ENCODE results near the gene HOXC12.

The HOXC12 gene

DNA sequence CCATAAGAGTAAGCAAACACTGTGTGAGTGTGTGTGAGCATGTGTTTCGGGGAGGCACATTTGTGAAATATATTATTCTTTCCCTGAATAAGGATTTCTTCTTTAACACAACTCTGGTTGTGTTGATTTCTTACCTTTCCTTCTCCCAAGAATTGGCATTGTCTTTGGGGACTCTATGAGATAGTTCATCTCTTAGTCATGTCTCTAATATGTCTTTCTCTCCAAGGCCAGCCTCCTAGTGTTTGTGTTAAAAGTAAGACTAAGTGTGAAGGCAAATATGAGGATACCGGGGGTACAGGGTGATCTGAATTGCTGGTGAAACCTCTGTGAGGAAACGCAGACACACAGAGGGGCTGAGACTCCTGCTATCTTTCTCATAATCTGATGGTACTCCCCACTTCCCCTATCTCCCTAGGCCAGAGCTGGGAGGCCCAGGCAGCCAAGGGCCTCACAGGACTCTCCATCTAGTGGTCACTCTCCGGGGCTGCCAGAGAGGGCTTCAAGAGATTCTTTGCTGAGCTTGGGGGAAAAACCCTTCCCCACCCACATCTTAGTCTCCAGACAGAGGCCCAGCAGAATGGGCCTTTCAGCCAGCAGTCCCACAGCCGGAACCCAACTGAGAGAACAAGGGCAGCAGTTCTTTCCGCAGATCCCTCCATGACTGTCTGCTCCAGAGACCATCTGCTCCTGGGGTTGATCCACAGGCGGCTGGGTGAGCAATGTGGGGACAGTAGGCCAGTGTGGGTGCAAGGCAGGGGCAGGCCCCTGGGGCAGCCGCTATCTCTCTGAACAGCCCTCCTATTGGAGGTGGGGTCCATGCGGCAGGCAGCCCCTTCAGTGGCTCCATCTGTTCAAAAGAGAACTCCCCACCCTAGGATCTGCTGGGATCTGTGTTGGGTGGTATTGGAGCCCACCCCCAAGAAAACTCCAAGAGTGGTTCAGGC, 5.8 kb upstream of the HOXC12 start:
- Histone ChIP-seq H3K4me3 (no peak overlapping the region), H3K9me3 (no peaks in the 10 kb centered on the region), H3K4me1 (peaks cover 8% of the 10 kb centered on the region), H3K36me3 (replicated peaks) (no peaks in the 10 kb centered on the region; the same call in 1 of the 2 replicates), H3K27me3 (ENCODE audit: low read depth) (no peaks in the 10 kb centered on the region)
- DNase-seq (ENCODE audit: low spot score in 2 of 2) = no peak
- in situ Hi-C loops (cut with MboI; ENCODE audit: low sequenced_read_pairs) = no loop called here

DNA sequence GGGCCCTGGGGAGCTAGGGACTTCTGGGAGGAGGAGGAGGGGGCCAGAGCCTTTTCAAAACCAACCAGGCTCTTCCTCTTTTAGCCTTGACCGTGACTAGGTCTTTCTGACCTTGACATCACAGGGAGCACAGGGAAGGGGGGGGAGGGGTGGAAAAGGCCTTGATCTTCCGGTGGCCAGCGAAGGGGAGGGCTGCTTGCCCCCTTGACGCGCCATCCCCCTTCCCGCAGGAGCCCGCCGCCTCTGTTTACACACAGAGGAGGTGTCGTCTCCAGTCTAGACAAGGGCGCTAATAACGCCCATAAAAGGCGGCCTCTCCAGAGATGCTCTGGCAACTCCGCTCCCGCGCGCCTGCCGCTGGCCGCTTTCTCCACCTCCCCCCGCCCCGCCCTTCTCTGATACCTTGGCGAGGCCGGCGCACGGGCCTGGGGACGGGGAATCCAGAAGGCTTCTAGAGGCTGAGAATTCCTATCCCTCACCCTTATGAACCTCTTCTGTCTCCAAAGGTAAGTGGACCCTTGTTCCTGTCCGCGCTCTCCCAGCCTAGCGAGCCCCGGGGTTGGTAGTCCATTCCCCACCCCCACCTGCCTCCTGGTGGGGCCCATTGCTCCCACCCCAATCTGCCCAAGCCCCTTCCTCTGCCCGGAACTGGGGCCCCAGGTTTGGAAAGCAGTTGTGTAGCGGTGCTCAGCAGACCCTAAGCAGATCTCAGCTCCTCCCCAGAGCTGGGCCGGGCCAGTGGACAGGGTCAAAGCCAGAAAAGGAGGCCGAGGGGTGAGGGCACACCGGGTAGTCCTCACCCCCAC, 4.9 kb upstream of the HOXC12 start:
- Histone ChIP-seq H3K4me1 (peaks cover 8% of the 10 kb centered on the region), H3K27me3 (ENCODE audit: low read depth) (no peaks in the 10 kb centered on the region), H3K36me3 (replicated peaks) (no peaks in the 10 kb centered on the region; the same call in 1 of the 2 replicates), H3K4me3 (no peak overlapping the region), H3K9me3 (no peaks in the 10 kb centered on the region)
- no peak for DNase-seq (ENCODE audit: low spot score in 2 of 2)
- in situ Hi-C loops (cut with MboI; ENCODE audit: low sequenced_read_pairs) = no loop called here

DNA sequence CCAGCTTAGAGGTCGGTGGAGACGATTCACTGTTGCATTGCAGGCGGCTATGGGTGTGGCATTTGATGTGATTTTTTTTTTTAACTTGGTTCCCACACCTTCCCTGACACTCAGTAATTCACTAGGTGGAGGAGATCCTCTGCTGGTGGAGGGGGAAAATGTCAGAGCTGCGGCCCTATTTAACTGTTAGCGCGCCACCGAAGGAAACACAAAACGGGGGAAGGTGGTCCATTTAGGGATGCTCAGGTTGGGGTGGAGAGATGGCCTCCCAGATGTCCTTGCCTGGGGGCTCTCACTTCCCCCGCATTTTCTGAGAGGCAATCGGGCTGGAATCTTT, 4.3 kb upstream of the HOXC12 start:
- Histone ChIP-seq H3K9me3 (no peaks in the 10 kb centered on the region), H3K4me3 (no peak overlapping the region), H3K4me1 (peaks cover 8% of the 10 kb centered on the region), H3K27me3 (ENCODE audit: low read depth) (peaks cover under 1% of the 10 kb centered on the region; the same call in 1 of the 2 replicates), H3K36me3 (replicated peaks) (no peaks in the 10 kb centered on the region; the same call in 1 of the 2 replicates)
- DNase-seq (ENCODE audit: low spot score in 2 of 2) = no peak
- in situ Hi-C loops (cut with MboI; ENCODE audit: low sequenced_read_pairs) = no loop called here

DNA sequence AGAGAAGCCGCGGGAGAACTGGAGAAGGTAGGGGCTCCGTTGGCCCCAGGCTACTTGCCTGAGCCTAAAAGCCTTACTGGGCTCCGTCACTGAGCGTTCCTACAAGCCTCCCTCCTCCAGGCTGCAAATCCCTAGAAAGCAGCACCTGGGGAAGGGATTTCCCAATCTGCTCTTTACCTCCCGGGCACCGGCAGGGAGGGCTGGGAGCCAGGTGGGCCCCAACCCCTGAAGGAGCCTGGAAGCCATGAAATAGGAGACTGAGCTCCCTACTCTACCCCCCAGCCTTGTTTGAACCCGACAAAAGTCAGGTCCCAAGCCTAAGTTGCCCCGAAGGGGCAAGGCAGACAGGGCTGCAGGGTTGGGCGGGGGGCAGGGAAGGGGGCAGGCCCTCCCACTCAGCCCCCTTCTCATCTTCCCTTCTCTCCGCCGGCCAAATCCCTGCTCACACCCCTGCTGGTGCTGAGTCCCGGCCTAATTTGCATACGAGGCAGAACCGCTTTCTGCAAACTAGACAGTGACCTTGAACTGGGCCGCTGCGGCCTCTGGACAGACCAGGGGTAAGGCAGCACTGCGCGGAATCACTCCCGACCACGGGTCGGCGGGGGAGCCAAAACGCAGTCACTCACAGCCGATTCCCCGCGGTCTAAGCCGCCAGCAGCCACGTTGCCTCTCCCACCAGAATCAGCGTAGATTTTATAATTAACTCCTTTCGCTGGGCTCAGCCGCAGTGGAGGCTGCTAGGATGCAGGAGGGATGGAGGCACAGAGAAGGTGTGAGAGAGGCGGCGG, 3.7 kb upstream of the HOXC12 start:
- peaks cover 8% of the 10 kb centered on the region for H3K4me1 ChIP-seq
- H3K27me3 ChIP-seq (ENCODE audit: low read depth) = peaks cover 6% of the 10 kb centered on the region
- in situ Hi-C loops (cut with MboI; ENCODE audit: low sequenced_read_pairs) = no loop called here
- no peaks in the 10 kb centered on the region; the same call in 1 of the 2 replicates for H3K36me3 ChIP-seq (replicated peaks)
- H3K9me3 ChIP-seq = no peaks in the 10 kb centered on the region
- DNase-seq (ENCODE audit: low spot score in 2 of 2) = no peak
- no peak overlapping the region for H3K4me3 ChIP-seq

DNA sequence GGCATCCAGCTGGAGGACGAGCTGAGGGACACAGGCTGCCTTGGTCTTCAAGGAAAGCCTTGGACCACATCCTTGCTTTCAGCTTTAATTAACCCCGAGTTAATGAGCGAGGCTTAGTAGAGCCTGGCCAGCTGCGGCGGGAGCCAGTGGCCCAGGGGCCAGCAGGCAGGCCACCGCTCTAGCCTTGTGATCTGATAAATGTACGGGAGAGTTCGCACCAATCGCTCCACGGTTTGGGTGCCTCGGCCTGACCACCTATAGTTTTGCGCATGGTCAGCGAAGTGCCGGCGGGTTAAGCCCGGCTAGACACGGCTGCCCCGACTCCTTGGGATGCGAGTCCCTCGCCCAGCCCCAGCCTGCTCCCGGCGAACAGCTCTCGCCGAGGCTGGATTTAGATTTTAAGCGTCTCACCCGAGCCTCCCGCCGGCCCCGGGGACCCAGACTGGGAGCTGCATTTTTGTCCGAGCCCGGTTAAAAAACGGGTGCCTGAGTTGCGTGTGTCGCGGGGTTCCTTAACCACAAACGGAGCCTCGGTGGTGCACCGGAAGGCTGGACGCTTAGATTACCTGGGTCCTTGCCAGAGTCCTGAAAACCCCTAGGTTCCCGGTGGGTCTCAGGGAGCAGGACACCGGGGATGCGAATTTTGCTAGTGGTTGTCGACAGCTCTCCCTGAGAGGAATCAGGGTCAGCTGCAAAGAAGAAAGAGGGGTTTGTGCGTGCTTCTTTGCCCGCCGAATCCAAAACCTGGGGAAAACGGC, 2.9 kb upstream of the HOXC12 start:
- in situ Hi-C loops (cut with MboI; ENCODE audit: low sequenced_read_pairs) = no loop called here
- Histone ChIP-seq H3K36me3 (replicated peaks) (no peaks in the 10 kb centered on the region), H3K27me3 (ENCODE audit: low read depth) (peaks cover 12% of the 10 kb centered on the region), H3K4me1 (peaks cover 8% of the 10 kb centered on the region), H3K9me3 (no peaks in the 10 kb centered on the region), H3K4me3 (no peak overlapping the region)
- DNase-seq (ENCODE audit: low spot score in 2 of 2) = no peak

DNA sequence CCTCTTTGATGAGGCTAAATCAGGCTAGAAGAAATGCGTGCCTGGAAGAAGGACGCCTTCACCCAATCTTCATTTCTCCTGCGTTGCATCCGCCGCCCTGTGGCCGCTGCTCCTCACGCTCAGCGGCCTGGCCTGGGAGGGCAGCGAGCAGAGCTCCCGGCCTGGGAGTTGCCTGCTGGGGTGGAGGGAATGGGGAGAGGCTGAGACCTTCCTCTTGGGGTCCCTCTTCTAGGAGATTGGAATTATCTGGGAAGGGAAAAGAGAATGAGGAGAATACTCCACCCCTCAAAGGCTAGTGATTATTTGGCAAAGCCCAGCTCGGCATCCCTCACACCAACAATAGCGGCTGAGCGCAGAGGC, 2.4 kb upstream of the HOXC12 start:
- in situ Hi-C loops (cut with MboI; ENCODE audit: low sequenced_read_pairs) = no loop called here

DNA sequence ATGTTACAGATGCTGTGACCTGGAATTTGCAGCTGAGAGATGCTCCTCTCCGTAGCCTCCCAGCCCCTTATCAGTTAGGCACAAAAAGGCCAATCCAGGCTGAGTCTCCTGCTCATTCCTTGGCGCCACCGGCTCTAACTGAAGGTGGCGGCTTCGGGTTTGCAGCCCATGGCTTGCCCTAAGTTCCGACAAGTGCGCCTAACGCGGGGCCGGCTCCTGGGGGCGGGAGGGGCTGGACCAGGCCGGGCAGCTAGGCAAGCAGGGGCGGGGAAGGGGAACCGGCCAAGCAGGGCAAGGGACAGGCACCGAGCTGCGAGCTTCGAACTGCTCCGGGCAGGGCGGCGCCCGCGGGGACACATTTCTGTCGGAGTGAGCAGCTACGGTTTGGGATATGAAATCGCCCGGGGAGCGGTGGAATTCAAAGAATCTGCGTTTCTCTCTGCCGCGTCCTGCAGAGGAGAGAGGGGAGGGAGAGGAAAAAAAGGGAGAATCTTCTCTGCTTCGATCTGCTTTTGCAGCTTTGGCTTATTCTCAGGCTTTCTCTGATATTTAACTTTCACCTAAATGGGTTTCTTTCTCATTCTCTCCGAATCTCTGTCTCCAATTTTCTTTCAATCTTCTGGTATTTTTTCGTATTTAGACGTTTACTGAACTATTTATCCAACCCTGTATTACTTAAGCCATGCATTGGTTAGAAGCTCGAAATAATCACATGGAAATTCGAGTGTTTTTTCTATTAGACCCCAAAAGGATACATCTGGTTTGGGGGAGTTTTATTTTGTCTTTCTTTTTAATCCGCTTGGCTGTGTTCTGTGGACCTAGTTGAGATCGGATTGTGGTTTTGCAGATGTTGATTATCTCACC, 1.6 kb upstream of the HOXC12 start:
- H3K27me3 ChIP-seq (ENCODE audit: low read depth) = peaks cover 17% of the 10 kb centered on the region
- DNase-seq (ENCODE audit: low spot score in 2 of 2) = peak; percentile 21 to 76
- H3K4me1 ChIP-seq = peaks cover 8% of the 10 kb centered on the region
- H3K9me3 ChIP-seq = no peaks in the 10 kb centered on the region
- H3K36me3 ChIP-seq (replicated peaks) = no peaks in the 10 kb centered on the region
- H3K4me3 ChIP-seq = no peak overlapping the region
- in situ Hi-C loops (cut with MboI; ENCODE audit: low sequenced_read_pairs) = no loop called here

More for the DNA sequence above, 2.4 kb upstream of the HOXC12 start:
- no peak overlapping the region for H3K4me3 ChIP-seq
- H3K36me3 ChIP-seq (replicated peaks) = no peaks in the 10 kb centered on the region
- H3K9me3 ChIP-seq = no peaks in the 10 kb centered on the region
- DNase-seq (ENCODE audit: low spot score in 2 of 2) = no peak
- H3K27me3 ChIP-seq (ENCODE audit: low read depth) = peaks cover 17% of the 10 kb centered on the region
- H3K4me1 ChIP-seq = peaks cover 8% of the 10 kb centered on the region

DNA sequence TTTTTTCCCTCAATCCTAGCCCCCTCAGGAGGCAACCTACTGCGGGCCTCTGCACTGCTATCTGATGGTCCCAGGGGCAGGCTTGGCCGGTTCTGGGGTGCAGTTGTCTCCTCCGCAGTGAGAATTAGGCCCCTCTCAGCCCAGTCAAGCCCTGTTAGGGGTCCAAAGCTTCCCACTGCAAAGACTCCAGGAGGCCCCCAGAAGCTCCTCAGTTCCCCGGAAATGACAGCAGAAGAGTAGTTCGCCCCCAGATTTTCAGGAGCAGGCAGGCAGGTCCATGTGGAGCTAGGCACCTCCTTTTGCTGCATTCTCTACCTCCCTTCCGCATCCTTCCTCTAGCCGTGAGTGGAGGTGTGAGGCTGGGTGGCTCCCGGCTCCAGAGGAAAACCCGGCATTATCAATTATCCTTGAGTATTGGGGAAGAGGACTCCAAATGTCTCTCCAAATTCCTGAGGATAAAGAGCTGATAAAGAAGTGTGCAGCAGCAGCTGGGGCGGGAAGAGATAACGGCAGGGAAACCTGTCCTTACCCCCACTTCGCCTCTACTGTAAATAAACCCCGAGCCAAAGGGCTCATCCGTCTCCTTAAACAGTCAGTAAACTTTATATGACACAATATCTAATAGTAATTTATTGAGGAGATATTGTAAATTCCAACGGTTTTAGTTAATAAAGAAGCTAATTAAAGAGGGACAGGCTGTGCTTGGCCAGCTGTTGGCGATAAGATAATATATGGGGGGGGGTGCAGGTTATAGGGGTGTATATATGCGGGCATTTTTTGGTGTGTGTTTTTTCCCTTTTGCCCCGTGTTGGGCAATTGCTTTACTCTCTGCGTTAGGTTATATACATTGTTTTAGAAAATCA, 641 bp upstream of the HOXC12 start:
- H3K9me3 ChIP-seq = no peaks in the 10 kb centered on the region
- in situ Hi-C loops (cut with MboI; ENCODE audit: low sequenced_read_pairs) = no loop called here
- DNase-seq (ENCODE audit: low spot score in 2 of 2) = no peak
- H3K27me3 ChIP-seq (ENCODE audit: low read depth) = peaks cover 19% of the 10 kb centered on the region
- no peaks in the 10 kb centered on the region for H3K36me3 ChIP-seq (replicated peaks)
- no peak overlapping the region for H3K4me3 ChIP-seq
- H3K4me1 ChIP-seq = peaks cover 8% of the 10 kb centered on the region

DNA sequence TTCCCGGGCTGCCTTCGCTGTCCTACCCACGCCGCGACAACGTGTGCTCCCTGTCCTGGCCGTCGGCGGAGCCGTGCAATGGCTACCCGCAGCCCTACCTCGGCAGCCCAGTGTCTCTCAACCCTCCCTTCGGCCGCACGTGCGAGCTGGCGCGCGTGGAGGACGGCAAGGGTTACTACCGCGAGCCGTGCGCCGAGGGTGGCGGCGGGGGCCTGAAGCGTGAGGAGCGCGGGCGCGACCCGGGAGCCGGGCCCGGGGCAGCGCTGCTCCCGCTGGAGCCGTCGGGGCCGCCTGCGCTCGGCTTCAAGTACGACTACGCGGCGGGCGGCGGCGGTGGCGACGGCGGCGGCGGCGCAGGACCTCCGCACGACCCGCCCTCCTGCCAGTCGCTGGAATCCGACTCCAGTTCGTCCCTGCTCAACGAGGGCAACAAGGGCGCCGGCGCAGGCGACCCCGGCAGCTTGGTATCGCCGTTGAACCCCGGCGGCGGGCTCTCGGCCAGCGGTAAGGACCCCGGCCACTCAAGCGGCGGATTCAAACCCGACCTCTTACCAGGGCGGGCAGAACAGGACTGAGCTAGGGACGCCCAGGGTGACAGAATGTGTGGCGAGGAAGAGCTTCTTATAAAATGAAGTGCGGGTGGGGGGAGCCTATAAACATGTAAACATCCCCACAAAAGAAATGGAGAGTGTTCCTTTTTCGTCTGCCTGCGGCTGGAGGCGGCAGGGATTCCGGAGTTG, 503 bp downstream of the HOXC12 start:
- no peak for DNase-seq (ENCODE audit: low spot score in 2 of 2)
- Histone ChIP-seq H3K9me3 (no peaks in the 10 kb centered on the region), H3K4me3 (no peak overlapping the region), H3K36me3 (replicated peaks) (no peaks in the 10 kb centered on the region), H3K4me1 (peaks cover 8% of the 10 kb centered on the region), H3K27me3 (ENCODE audit: low read depth) (peaks cover 19% of the 10 kb centered on the region)
- in situ Hi-C loops (cut with MboI; ENCODE audit: low sequenced_read_pairs) = no loop called here

DNA sequence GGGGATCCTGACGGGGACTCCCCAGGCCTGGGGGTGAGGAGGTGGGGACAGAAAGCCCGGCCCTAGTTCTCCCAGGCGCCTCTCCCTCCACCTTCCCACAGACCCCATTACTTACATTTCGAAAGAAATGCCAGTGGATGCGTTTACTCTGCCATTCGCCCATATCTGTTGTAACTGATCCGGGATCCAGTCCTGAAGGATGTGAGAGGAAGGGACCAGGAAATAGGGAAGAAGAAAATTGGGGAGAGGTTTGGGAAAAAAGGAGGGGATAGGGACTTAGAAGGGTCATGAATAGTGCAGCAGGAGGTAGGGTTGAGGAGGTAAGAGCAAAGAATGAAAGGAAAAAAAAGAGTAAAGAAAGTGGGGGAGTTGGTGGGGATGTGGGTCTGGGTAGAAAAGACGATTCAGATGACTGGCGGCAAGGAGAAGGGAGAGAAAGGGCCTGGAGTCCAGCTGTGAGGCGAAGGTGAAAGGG, 1.1 kb downstream of the HOXC12 start:
- Histone ChIP-seq H3K27me3 (ENCODE audit: low read depth) (peaks cover 19% of the 10 kb centered on the region), H3K4me3 (no peak overlapping the region)
- in situ Hi-C loops (cut with MboI; ENCODE audit: low sequenced_read_pairs) = no loop called here

DNA sequence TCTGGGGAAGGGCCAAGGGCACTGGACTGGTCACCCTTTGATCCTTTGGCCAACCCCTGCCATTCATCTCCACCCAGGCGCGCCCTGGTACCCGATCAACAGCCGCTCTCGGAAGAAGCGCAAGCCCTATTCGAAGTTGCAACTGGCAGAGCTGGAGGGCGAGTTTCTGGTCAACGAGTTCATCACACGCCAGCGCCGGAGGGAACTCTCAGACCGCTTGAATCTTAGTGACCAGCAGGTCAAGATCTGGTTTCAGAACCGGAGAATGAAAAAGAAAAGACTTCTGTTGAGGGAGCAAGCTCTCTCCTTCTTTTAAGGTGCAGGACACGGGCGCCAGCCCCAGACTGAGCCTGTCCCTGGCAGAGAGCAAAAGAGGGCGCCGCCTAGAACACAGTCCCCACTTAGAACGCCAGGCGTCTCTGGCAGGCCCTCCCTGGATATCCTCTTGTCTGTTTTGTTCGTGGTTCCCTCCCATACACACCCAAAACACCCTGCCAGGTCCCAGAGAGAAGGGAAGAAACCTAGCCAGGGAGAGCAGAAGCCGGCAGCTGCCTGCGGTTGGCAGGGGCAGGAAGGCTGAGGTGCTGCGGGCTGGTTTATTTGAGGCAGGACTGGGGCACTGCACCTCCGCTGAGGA, 1.7 kb downstream of the HOXC12 start:
- DNase-seq (ENCODE audit: low spot score in 2 of 2) = no peak
- H3K27me3 ChIP-seq (ENCODE audit: low read depth) = peaks cover 19% of the 10 kb centered on the region
- in situ Hi-C loops (cut with MboI; ENCODE audit: low sequenced_read_pairs) = no loop called here
- H3K4me1 ChIP-seq = peaks cover 8% of the 10 kb centered on the region
- no peak overlapping the region for H3K4me3 ChIP-seq
- H3K36me3 ChIP-seq (replicated peaks) = no peaks in the 10 kb centered on the region
- no peaks in the 10 kb centered on the region for H3K9me3 ChIP-seq

More for the DNA sequence above, 1.1 kb downstream of the HOXC12 start:
- Histone ChIP-seq H3K36me3 (replicated peaks) (no peaks in the 10 kb centered on the region), H3K9me3 (no peaks in the 10 kb centered on the region), H3K4me1 (peaks cover 8% of the 10 kb centered on the region)
- DNase-seq (ENCODE audit: low spot score in 2 of 2) = no peak
